Keratinocyte (primary cell): ENCODE data around the gene RBBP6. TPM values are rescaled to one million over a fixed set of nuclear protein-coding genes. Genes with fewer than 3 reads are reported as not detected.
A peak's percentile ranks its signal among the peaks of the same experiment; 100 is the strongest.

Experiments used
- DNase-seq: peaks from one replicate; pipeline ENCODE4 v3.0.0-alpha.2; 2011; ENCODE audit warnings: low read depth, missing footprints, low spot score
- FAIRE-seq: peaks from 2 replicates; lab custom pipeline; 2011; peaks lifted over from hg19 to GRCh38; lab: Jason Lieb, UNC
- H2AFZ ChIP-seq: 2 replicates; pipeline ENCODE4 v1.6.0; 2012; ENCODE audit warnings: low read length, control low read depth, inconsistent platforms; ENCODE audit not compliant: control insufficient read depth
- H3K27ac ChIP-seq: 2 replicates; pipeline ENCODE4 v1.5.1; 2011; ENCODE audit warnings: low read length; ENCODE audit not compliant: control insufficient read depth, insufficient read depth
- H3K27me3 ChIP-seq: 3 replicates; pipeline ENCODE4 v1.6.0; 2011; ENCODE audit warnings: low read length; ENCODE audit not compliant: control insufficient read depth, insufficient read depth; ENCODE audit errors: extremely low read depth
- H3K36me3 ChIP-seq, 2 experiments: 2 replicates in 1 of 2; 3 replicates in 1 of 2; pipeline ENCODE4 v1.5.1; 2011; ENCODE audit warnings: low read length in 2 of 2, mild to moderate bottlenecking in 1 of 2; ENCODE audit not compliant: control insufficient read depth in 2 of 2, insufficient read depth in 2 of 2; ENCODE audit errors: extremely low read depth in 1 of 2
- H3K4me1 ChIP-seq: 3 replicates; pipeline ENCODE4 v1.5.1; 2011; ENCODE audit warnings: low read length; ENCODE audit not compliant: control insufficient read depth, insufficient read depth; ENCODE audit errors: extremely low read depth
- H3K4me2 ChIP-seq: 3 replicates; pipeline ENCODE4 v1.6.0; 2011; ENCODE audit warnings: low read depth, low read length; ENCODE audit not compliant: control insufficient read depth, insufficient read depth; ENCODE audit errors: extremely low read depth
- H3K4me3 ChIP-seq, 3 experiments: fragments of 200-600 bp in 1 of 3; sonication (generic) in 1 of 3; 2 replicates in 2 of 3; 3 replicates in 1 of 3; pipeline ENCODE4 v1.5.1; 2011 to 2016; ENCODE audit warnings: low read length in 3 of 3, mild to moderate bottlenecking in 3 of 3, control low read depth in 2 of 3, inconsistent platforms in 1 of 3, low read depth in 1 of 3, mixed read lengths in 1 of 3, mixed run types in 1 of 3, moderate library complexity in 1 of 3; ENCODE audit not compliant: control insufficient read depth in 2 of 3, insufficient read depth in 2 of 3; ENCODE audit errors: extremely low read depth in 1 of 3
- H3K79me2 ChIP-seq: 2 replicates; pipeline ENCODE4 v1.6.0; 2012; ENCODE audit warnings: low read length; ENCODE audit not compliant: control insufficient read depth, insufficient read depth
- H3K9ac ChIP-seq: 3 replicates; pipeline ENCODE4 v1.6.0; 2011; ENCODE audit warnings: low read length; ENCODE audit not compliant: control insufficient read depth, insufficient read depth; ENCODE audit errors: extremely low read depth
- H3K9me1 ChIP-seq: 3 replicates; pipeline ENCODE4 v1.6.0; 2011; ENCODE audit warnings: low read length; ENCODE audit not compliant: control insufficient read depth, insufficient read depth; ENCODE audit errors: extremely low read depth
- H3K9me3 ChIP-seq: 2 replicates; pipeline ENCODE4 v1.5.1; 2012; ENCODE audit warnings: low read depth, low read length; ENCODE audit not compliant: control insufficient read depth
- H4K20me1 ChIP-seq: 3 replicates; pipeline ENCODE4 v1.6.0; 2011; ENCODE audit warnings: low read length; ENCODE audit not compliant: control insufficient read depth, insufficient read depth; ENCODE audit errors: extremely low read depth
- CTCF ChIP-seq, 3 experiments: IDR thresholded peaks in 1 of 3; conservative IDR thresholded peaks in 1 of 3; optimal IDR thresholded peaks in 1 of 3; 2 replicates in 2 of 3; 3 replicates in 1 of 3; pipeline versions ENCODE3 to v1.5.1; 2011; ENCODE audit warnings: low read length in 3 of 3, mild to moderate bottlenecking in 3 of 3, moderate library complexity in 2 of 3, control low read depth in 1 of 3, inconsistent platforms in 1 of 3; ENCODE audit not compliant: insufficient read depth in 2 of 3; ENCODE audit errors: extremely low read depth in 1 of 3
- EZH2 ChIP-seq: IDR thresholded peaks from one replicate; pipeline ENCODE4 v1.6.1; 2012; ENCODE audit warnings: inconsistent platforms, mild to moderate bottlenecking, low read length, moderate library complexity
- dilution Hi-C: fragments of 300-500 bp; cut with MboI; formaldehyde crosslinking; loops from one replicate; pipeline ENCODE4 v1.7.0; 2020; ENCODE audit warnings: low sequenced_read_pairs; ENCODE audit not compliant: extremely low pct_ligation_motif_present
- polyA minus RNA-seq, 3 experiments: library from RNA; depleted of rRNA, polyadenylated mRNA; stranded (reverse); fragments of >200 nt; gene quantifications; 1 replicate in 1 of 3; 2 replicates in 1 of 3; 3 replicates in 1 of 3; pipeline ENCODE4 v1.2.3, GENCODE V29; 2011
- polyA plus RNA-seq, 5 experiments: library from polyadenylated mRNA; depleted of rRNA in 3 of 5; stranded (reverse) in 3 of 5; stranded (forward) in 1 of 5; unstranded in 1 of 5; fragments of >200 nt; gene quantifications; 1 replicate in 1 of 5; 2 replicates in 3 of 5; 3 replicates in 1 of 5; pipeline versions ENCODE4 v1.2.1 to v1.2.3, GENCODE V29; 2011 to 2012; ENCODE audit warnings: missing spikeins in 2 of 5, low read depth in 1 of 5, low replicate concordance in 1 of 5

RBBP6 gene
- polyA plus RNA-seq (20.0 to 32.1 TPM (median 21.3 TPM) in 3 replicates), polyA minus RNA-seq (12.2 to 40.8 TPM (median 25.1 TPM) in 3 replicates)
- polyA plus RNA-seq (2011; ENCODE audit: low read depth): 156 TPM
- 7.8 and 16.3 TPM in 2 replicates for polyA plus RNA-seq (2011; cell fraction: cytosol; rRNA removed)
- 41.0 and 54.0 TPM in 2 replicates for polyA plus RNA-seq (2011; cell fraction: nucleus; rRNA removed)
- 21.7 and 47.4 TPM in 2 replicates for polyA plus RNA-seq (2012; ENCODE audit: low replicate concordance)
- 14.6 TPM for polyA minus RNA-seq (2011; cell fraction: cytosol; rRNA and poly(A)+ RNA removed)
- polyA minus RNA-seq (2011; cell fraction: nucleus; rRNA and poly(A)+ RNA removed): 34.0 and 75.0 TPM in 2 replicates

- H3K36me3 ChIP-seq: no peaks in the 10 kb centered on the region
- peaks cover 50% of the 10 kb centered on the region for H3K79me2 ChIP-seq
- DNase-seq (peak; percentile 64), FAIRE-seq (no peak)
- dilution Hi-C loops: no loop called here
- TF ChIP-seq CTCF (optimal IDR thresholded peaks at IDR 0.05 in 1 of 3, IDR thresholded peaks at IDR 0.05 in 1 of 3, conservative IDR thresholded peaks at IDR 0.05 in 1 of 3; ENCODE audit: extremely low read depth in 1 of 3, insufficient read depth in 2 of 3, low read length in 3 of 3) (peak in 1 of 3 experiments; percentile 43), EZH2 (no peak)
- H3K9me3 ChIP-seq: no peaks in the 10 kb centered on the region
- peak within 1 kb of the TSS; percentile 91 to 98 (median 98) for H3K4me3 ChIP-seq
- H2AFZ ChIP-seq: peak within 1 kb of the TSS; percentile 92
- H3K9ac ChIP-seq: peak within 1 kb of the TSS; percentile 99
- H4K20me1 ChIP-seq: peaks cover 16% of the 10 kb centered on the region
- H3K4me1 ChIP-seq: peaks cover 23% of the 10 kb centered on the region
- peak within 1 kb of the TSS; percentile 99 for H3K4me2 ChIP-seq
- H3K27ac ChIP-seq: peak within 1 kb of the TSS; percentile 93
- H3K27me3 ChIP-seq: no peaks in the 10 kb centered on the region
- H3K9me1 ChIP-seq: peaks cover 2% of the 10 kb centered on the region
These were observed at the start of gene RBBP6 for GRCh38 chr16:24539295-24539849. TSS of gene RBBP6 (plus strand) at chr16:24539566. CDS start at chr16:24540627, 1,061 bp downstream.

GRCh38 chr16:24490866-24491265 lies 48.5 kb upstream of the RBBP6 start:
- no peaks in the 10 kb centered on the region for H3K79me2 ChIP-seq
- FAIRE-seq (no peak), DNase-seq (no peak)
- H3K4me3 ChIP-seq: no peak overlapping the region
- H3K9me3 ChIP-seq: no peaks in the 10 kb centered on the region
- dilution Hi-C loops: loop anchor here (25.0 kb wide), 1 partner anchor 429 kb away; no protein-coding TSS in a partner anchor
- no peaks in the 10 kb centered on the region for H3K36me3 ChIP-seq
- no peaks in the 10 kb centered on the region for H4K20me1 ChIP-seq
- no peak overlapping the region for H3K4me2 ChIP-seq
- no peaks in the 10 kb centered on the region for H3K9me1 ChIP-seq
- no peak overlapping the region for H2AFZ ChIP-seq
- H3K27me3 ChIP-seq: no peaks in the 10 kb centered on the region
- no peak for TF ChIP-seq EZH2
- TF ChIP-seq CTCF (optimal IDR thresholded peaks at IDR 0.05 in 1 of 3, IDR thresholded peaks at IDR 0.05 in 1 of 3, conservative IDR thresholded peaks at IDR 0.05 in 1 of 3; ENCODE audit: extremely low read depth in 1 of 3, insufficient read depth in 2 of 3, low read length in 3 of 3): no peak
- H3K9ac ChIP-seq: no peak overlapping the region
- peaks cover 2% of the 10 kb centered on the region for H3K4me1 ChIP-seq
- H3K27ac ChIP-seq: no peak overlapping the region
